GM19025 (cell line): ENCODE measurements around the gene RLN3.

Source experiments
- ATAC-seq: cut with Tn5 transposase; IDR thresholded peaks from one replicate; pipeline ENCODE4 v1.9.1; 2021; ENCODE audit warnings: mild to moderate bottlenecking, low read depth, moderate library complexity; ENCODE audit not compliant: unreplicated experiment

The RLN3 gene

GRCh38 chr19:13993590-13994300 is 34.2 kb upstream of the RLN3 start:
- ATAC-seq = no peak

GRCh38 chr19:13995017-13995728 is 32.8 kb upstream of the RLN3 start:
- ATAC-seq = no peak

DNA sequence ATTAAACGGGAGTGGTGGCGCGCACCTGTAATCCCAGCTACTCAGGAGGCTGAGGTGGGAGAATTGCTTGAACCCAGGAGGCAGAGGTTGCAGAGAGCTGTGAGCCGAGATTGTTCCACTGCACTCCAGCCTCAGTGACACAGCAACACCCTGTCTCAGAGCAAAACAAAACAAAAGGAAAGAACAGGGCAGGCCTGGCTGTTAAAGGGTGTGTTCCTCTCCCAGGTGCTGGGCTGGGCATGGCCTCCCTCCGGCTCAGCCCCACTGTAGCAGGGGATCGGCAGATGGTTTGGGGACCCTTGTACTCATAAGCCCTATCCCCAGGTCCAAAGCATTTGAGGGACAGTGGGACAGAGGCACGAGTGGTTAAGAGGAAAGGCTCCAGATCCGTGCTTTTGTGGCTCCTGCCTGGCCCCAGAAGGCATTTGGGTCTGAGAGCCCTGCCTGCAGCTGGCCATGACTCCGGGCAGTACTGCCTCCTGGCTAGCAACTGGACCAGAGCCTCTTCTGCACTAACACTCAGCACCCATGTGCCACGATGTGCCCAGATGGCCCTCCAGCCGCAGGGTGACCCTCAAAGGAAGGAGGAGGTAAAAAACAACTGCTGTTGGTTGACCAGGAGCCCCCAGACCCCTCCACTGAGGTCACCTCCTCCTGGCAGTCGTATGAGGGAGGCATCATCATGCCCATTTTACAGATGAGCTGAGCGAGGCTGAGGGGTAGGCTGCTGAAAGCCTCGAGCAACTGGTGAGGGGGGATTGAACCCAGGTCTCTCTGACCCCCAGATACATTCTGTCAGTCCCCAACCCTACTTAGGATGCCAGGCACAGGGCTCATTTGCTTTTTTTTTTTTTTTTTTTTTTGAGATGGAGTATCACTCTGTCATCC is 31.8 kb upstream of the RLN3 start:
- ATAC-seq = no peak

GRCh38 chr19:13996928-13997630 is 30.9 kb upstream of the RLN3 start:
- no peak for ATAC-seq

DNA sequence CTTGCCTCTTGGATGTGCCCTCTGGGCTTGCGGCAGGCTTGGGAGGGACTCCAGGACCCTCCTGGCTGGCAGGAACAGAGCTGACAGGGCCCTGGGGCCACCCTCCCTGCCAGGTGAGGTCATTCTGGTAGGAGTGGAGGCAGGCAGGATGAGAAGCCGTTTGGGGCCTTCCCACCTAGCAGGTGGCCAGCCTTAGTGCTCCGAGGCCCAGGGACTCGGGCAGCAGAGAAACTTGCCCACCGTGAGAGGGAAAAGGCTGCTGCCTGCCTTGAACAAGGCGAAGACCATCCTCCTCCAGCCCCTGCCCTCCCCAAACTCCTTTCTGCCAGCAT is 30.4 kb upstream of the RLN3 start:
- no peak for ATAC-seq

- ATAC-seq = no peak
Measured at GRCh38 chr19:13998426-13998825, 29.5 kb upstream of the RLN3 start.

GRCh38 chr19:13999085-13999484 is 28.9 kb upstream of the RLN3 start:
- ATAC-seq = no peak

DNA sequence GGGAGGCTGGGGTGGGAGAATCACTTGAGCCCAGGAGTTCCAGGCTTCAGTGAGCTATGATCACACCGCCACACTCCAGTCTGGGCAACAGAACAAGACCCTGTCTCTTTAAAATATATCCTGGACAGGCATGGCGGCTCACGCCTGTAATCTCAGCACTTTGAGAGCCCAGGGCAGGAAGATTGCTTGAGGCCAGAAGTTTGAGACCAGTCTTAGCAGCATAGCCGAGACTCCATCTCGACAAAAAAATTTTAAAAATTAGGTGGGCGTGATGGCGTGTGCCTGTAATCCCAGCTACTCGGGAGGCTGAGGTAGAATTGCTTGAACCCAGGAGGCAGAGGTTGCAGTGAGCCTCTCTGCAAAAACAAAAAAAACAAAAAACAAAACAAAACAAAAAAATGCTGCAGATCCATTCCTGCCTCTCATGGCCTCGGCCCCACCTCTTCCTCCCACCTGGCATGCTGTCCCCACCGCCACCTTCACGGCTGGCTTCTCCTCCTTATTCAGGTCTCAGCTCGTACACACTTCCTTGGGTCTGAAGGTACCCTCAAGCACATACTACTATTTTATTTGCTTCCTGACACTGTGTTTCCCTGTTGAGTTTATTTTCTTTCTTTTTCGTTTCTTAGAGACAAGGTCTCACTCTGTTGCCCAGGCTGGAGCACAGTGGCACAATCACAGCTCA is 27.1 kb upstream of the RLN3 start:
- no peak for ATAC-seq

DNA sequence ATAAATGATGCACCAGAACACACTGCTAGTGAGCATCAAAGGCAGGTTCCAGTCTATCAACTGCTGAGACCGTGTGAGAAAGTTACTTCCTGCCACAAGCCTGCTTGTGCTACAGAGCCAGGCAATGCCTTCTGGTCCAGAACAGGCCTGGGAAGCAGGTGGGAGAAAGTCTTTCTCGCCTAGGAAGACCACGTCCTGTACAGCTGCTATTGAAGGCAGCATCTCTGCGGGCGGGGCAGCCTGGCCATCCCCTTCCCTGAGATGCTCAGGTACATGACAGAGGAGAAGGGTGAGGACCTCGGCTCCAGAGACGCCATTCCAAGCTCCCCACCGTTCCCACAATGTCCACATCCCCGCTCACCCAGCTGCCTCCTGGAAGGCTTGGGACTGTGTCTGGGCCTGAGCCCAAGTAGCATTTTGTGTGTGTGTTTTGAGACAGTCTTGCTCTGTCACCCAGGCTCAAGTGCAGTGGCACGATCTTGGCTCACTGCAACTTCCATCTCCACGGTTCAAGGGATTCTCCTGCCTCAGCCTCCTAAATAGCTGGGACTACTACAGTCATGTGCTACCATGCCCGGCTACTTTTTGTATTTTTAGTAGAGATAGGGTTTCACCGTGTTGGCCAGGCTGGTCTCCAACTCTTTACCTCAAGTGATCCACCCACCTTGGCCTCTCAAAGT is 25.2 kb upstream of the RLN3 start:
- no peak for ATAC-seq

DNA sequence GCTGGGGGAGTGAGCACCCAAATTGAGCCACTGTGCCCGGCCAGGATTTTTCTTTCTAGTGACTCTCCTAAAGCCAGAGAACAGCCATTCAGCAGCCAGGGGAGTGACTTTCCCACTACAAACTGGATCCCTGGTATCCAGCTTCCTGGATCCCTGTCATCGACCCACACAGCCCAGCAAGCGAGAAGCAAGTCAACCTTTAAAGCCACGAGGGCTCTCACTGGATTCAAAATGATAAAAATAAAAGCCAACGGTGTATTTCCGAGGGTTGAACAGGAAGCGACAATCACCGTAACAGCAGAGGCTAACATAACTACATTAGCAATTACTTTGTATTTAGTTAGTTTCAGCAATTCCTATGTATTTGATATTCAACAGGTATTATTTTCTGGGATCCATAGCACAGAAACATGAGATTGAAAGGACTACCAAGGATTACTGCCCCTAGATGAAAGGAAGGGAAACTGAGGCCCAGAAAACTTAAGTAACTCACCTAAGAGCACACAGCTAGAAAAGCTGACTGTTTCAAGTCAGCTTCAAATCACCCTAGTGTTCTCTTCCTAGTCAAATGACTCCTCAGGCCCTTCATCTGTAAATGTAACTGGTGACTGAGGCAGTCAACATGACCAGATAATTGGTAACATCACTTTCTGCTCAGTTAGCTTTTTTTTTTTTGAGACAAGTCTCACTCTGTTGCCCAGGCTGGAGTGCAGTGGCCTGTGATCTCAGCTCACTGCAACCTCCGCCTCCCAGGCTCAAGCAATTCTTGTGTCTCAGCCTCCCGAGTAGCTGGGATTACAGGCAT is 24.5 kb upstream of the RLN3 start:
- no peak for ATAC-seq

- no peak for ATAC-seq
Measured at GRCh38 chr19:14004619-14005348, 23.2 kb upstream of the RLN3 start.

DNA sequence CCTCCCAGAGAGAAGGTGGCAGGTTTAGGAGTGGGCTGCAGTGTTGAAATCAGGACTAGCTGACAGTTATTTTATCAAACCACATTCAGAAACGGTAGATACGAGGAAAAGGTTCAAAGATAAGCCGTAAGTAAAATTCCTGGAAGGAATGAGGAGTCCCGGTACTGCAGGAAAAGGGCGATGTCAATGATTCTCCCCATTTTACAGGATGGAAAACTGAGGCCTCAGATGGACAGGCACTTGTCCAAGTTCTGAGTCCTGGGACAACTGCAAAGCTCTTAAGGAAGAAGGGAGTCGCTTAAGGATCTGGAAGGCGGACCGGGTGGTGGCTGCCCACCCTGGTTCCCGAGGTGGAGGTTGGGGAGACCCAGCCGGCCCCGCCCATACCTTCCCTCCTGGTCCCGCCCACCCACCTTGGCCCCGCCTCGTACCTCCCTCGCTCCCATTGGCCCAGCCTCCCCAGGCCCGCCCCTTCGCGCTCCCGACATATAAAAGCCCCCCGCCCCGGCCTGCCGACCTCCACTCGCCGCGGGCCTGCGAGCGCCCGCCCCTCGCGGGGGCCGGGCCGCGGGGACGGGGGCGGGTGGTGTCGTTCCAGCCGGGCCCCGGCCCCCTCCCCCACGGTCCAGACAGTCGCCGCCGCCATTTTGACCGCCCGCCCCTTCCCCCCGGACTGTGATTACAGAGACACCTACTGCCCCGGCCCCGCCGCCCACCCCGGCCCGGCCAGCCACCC is 22.4 kb upstream of the RLN3 start:
- ATAC-seq = peak; percentile 22

DNA sequence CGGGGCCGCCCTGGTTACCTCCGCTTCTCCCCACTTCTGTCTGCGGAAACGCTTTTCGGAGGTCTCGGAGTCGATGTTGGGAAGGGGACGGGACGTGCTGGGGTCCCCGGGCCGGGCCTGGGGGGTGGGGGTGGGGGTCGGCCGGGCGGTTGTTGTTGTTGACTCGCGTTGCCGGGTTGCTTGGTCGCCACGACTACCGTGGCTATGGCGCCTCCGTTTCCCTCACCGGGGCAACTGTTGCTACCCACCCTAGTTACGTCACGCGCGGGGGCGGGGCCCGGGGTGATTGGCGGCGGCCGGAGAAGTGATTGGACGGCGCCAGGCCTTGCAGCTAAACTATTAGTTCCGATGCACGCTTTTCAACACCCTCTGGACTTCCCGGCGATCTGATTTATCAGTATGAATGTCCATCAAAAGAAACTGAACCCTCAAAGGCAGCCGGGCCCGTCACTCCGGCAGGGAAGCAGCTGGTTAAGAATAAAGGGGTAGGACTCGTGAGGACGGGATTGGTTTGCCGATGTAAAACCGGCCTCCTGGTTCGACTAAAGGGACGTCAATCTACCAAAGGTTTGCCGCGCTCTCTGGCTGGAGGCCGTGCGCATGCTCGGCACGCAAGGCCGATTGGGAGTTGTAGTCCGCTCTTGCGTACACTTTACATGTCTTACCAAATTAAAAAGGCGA is 21.7 kb upstream of the RLN3 start, which contains the start of gene RFX1:
RFX1 (minus strand) TSS at position 236 of the 681 bp plus-strand sequence. CDS start 12,477 bp downstream, outside the sequence.
- peak; percentile 73 for ATAC-seq

- ATAC-seq = peak; percentile 19
Measured at GRCh38 chr19:14006766-14007562, 21.0 kb upstream of the RLN3 start.

DNA sequence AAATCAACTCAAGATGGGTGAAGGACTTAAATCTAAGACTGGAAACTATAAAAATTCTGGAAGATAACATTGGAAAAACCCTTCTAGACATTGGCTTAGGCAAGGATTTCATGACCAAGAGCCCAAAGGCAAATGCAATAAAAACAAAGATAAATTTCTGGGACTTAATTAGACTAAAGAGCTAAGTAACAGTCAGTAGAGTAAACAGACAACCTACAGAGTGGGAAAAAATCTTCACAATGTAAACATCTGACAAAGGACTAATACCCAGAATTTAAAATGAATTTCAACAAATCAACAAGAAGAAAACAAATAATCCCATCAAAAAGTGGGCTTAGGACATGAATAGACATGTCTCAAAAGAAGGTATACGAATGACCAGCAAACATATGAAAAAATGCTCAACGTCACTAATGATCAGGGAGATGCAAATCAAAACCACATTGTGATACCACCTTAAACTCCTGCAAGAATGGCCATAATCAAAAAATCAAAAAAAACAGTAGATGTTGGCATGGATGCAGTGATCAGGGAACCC is 15.5 kb upstream of the RLN3 start:
- ATAC-seq = no peak
